Stomach (tissue), 9 donors: ENCODE results near the gene ZNF638. TPM values are rescaled to one million over a fixed set of nuclear protein-coding genes. Genes with fewer than 3 reads are reported as not detected.

Experiments
- DNase-seq, 2 donors: peaks; one replicate each; pipeline versions ENCODE4 v3.0.0 to v3.0.0-alpha.2; 2013 to 2019
- H3K27ac ChIP-seq, 5 donors: fragments of 200-600 bp in 4 of 5; sonication (generic) in 4 of 5; one replicate each; pipeline ENCODE4 v1.5.1; 2013 to 2019; ENCODE audit warnings: mild to moderate bottlenecking in 1 of 5, moderate library complexity in 1 of 5
- H3K27me3 ChIP-seq, 3 donors: fragments of 200-600 bp; sonication (generic); one replicate each; pipeline ENCODE4 v1.5.1; 2017 to 2019; ENCODE audit warnings: mixed run types in 1 of 3
- H3K36me3 ChIP-seq, 4 donors: fragments of 200-600 bp; sonication (generic); 1 replicate in 3 of 4; 2 replicates in 1 of 4; pipeline ENCODE4 v1.5.1; 2016 to 2019
- H3K4me1 ChIP-seq, 4 donors: fragments of 200-600 bp; sonication (generic); one replicate each; pipeline ENCODE4 v1.5.1; 2016 to 2019
- H3K4me3 ChIP-seq, 4 donors: fragments of 200-600 bp; sonication (generic) in 3 of 4; one replicate each; pipeline ENCODE4 v1.5.1; 2016 to 2019; ENCODE audit warnings: mild to moderate bottlenecking in 1 of 4
- H3K9me3 ChIP-seq, 4 donors: fragments of 200-600 bp; sonication (generic); one replicate each; pipeline ENCODE4 v1.5.1; 2016 to 2019
- CTCF ChIP-seq, 7 experiments: fragments of 450-650 bp in 4 of 7; fragments of 200-600 bp in 3 of 7; sonication (generic) in 3 of 7; IDR thresholded peaks; one replicate each; pipeline ENCODE4 v1.5.1; 2016 to 2019; ENCODE audit warnings: antibody characterized with exemption in 7 of 7, control low read depth in 2 of 7, mild to moderate bottlenecking in 1 of 7
- EP300 ChIP-seq: sonication (generic); formaldehyde crosslinking; IDR thresholded peaks from one replicate; pipeline ENCODE4 v1.6.1; 2017; ENCODE audit warnings: antibody characterized with exemption
- POLR2A ChIP-seq, 4 donors: fragments of 450-650 bp; IDR thresholded peaks; one replicate each; pipeline ENCODE4 v1.6.1; 2016; ENCODE audit warnings: antibody characterized with exemption in 4 of 4, control low read depth in 2 of 4, mild to moderate bottlenecking in 1 of 4, moderate library complexity in 1 of 4
- POLR2AphosphoS5 ChIP-seq, 3 donors: sonication (generic); formaldehyde crosslinking; IDR thresholded peaks; one replicate each; pipeline ENCODE4 v1.6.1; 2016; ENCODE audit warnings: antibody characterized with exemption in 3 of 3
- WGBS, 5 donors: extraction: QIAGEN DNeasy Blood & Tissue Kit in 3 of 5; methylation state at CpG; one replicate each; pipeline versions ENCODE4 v1.1.5 to v1.1.7; 2013 to 2018; 5-methylcytosine and 5-hydroxymethylcytosine counted together
- intact Hi-C: fragments of 100-400 bp; cut with DNase I; formaldehyde crosslinking; loops from one replicate; pipeline ENCODE4 v1.15.1; 2023; ENCODE audit warnings: low total_unique reads
- polyA plus RNA-seq, 3 donors: library from polyadenylated mRNA; stranded (reverse); fragments of 200-250 nt; gene quantifications; one replicate each; pipeline ENCODE4 v1.2.3, GENCODE V29; 2013
- total RNA-seq, 5 donors: library from RNA; depleted of rRNA; stranded (reverse); fragments of >200 nt; gene quantifications; one replicate each; pipeline versions ENCODE4 v1.1.0 to v1.2.3, GENCODE V29; 2014 to 2016
- donor health status: healthy with polysubstance abuse.
- donor health status: Bipolar disorder and iron deficiency.
- donor health status: healthy.

Gene ZNF638
- total and polyA plus RNA-seq, 8 donors, result 55.2 to 411 (median 127) TPM

- H3K36me3 ChIP-seq, result no peaks in the 10 kb centered on the region
- H3K27ac ChIP-seq, result peak overlapping the region in 2 of 5 donors; percentile 33 to 42
- H3K9me3 ChIP-seq, result no peaks in the 10 kb centered on the region
- H3K4me1 ChIP-seq, result peaks cover 28 to 65% (median 52%) of the 10 kb centered on the region in 4 donors
- no peak for TF ChIP-seq CTCF (IDR thresholded peaks at IDR 0.05)
- no peak overlapping the region for H3K4me3 ChIP-seq
- intact Hi-C loops, result no loop called here
- 70 to 91% (median 83%) methylated on average over 4 of the region's 4 CpGs for WGBS, 5 donors
- H3K27me3 ChIP-seq, result peaks cover 0 to 23% (median 16%) of the 10 kb centered on the region in 3 donors
- DNase-seq, result no peak
Observed at GRCh38 chr2:71457923-71458322, 126.3 kb downstream of the ZNF638 start.

GRCh38 chr2:71458413-71459083 is 127.0 kb downstream of the ZNF638 start:
- DNase-seq, result peak in 1 of 2 donors; percentile 23
- intact Hi-C loops, result no loop called here
- 76 to 84% (median 79%) methylated on average over 7 of the region's 7 CpGs for WGBS, 5 donors

GRCh38 chr2:71459084-71459431 is 127.5 kb downstream of the ZNF638 start:
- H3K27ac ChIP-seq, result no peak overlapping the region

More at GRCh38 chr2:71458413-71459083, 127.0 kb downstream of the ZNF638 start:
- Histone ChIP-seq H3K4me3 (no peak overlapping the region), H3K4me1 (peaks cover 24 to 58% (median 49%) of the 10 kb centered on the region in 4 donors), H3K27ac (peak overlapping the region in 4 of 5 donors; percentile 7 to 42 (median 32)), H3K36me3 (no peaks in the 10 kb centered on the region), H3K9me3 (no peaks in the 10 kb centered on the region), H3K27me3 (peaks cover 0 to 24% (median 18%) of the 10 kb centered on the region in 3 donors)
- no peak for TF ChIP-seq EP300
- TF ChIP-seq POLR2AphosphoS5 (IDR thresholded peaks at IDR 0.05), result no peak
- no peak for TF ChIP-seq POLR2A (IDR thresholded peaks at IDR 0.05)
- no peak for TF ChIP-seq CTCF (IDR thresholded peaks at IDR 0.05)

DNA sequence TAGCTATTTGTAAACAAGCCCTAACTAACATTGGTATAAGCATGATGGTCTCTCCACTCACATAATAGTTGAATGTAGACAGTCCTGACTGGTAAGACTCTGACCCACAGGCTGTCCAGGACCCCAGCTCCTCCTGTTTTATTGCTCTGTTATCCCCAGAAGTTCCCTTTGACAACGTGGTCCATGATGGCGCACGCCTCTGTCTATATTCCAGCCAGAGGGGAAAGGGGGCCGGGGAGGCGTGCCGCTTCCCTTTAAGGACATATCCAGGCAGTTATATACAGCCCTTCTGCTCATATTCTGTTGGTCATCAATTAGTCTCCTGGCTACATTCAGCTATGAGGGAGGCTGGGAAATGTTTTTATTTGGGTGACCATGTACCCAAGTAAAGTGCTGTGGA is 128.5 kb downstream of the ZNF638 start:
- H3K4me1 ChIP-seq, result peaks cover 9 to 43% (median 34%) of the 10 kb centered on the region in 4 donors
- WGBS, 5 donors, result 77 to 96% (median 89%) methylated on average over 6 of the region's 6 CpGs
- no peaks in the 10 kb centered on the region for H3K36me3 ChIP-seq
- no peak overlapping the region for H3K4me3 ChIP-seq
- no peaks in the 10 kb centered on the region for H3K9me3 ChIP-seq
- no peak overlapping the region for H3K27ac ChIP-seq
- DNase-seq, result no peak
- intact Hi-C loops, result no loop called here
- peaks cover 0 to 23% (median 16%) of the 10 kb centered on the region in 3 donors for H3K27me3 ChIP-seq
- TF ChIP-seq POLR2A (IDR thresholded peaks at IDR 0.05) (no peak), EP300 (no peak), POLR2AphosphoS5 (IDR thresholded peaks at IDR 0.05) (no peak)

More at GRCh38 chr2:71459084-71459431, 127.5 kb downstream of the ZNF638 start:
- Histone ChIP-seq H3K36me3 (no peaks in the 10 kb centered on the region), H3K27me3 (peaks cover 0 to 21% (median 14%) of the 10 kb centered on the region in 3 donors), H3K9me3 (no peaks in the 10 kb centered on the region), H3K4me1 (peaks cover 19 to 53% (median 44%) of the 10 kb centered on the region in 4 donors), H3K4me3 (no peak overlapping the region)
- DNase-seq, result no peak
- intact Hi-C loops, result no loop called here
- 47 to 54% (median 50%) methylated on average over 2 of the region's 2 CpGs for WGBS, 5 donors
- TF ChIP-seq POLR2A (IDR thresholded peaks at IDR 0.05) (no peak), EP300 (no peak), POLR2AphosphoS5 (IDR thresholded peaks at IDR 0.05) (no peak), CTCF (IDR thresholded peaks at IDR 0.05) (no peak)
